ENCODE measurements around the gene NECTIN4.
A peak's percentile ranks its signal among the peaks of the same experiment; 100 is the strongest.
"Not testable (repeated sequence)": the region's sequence is repeated elsewhere in the genome, so short reads cannot be mapped to it uniquely, and the experiment has no call there.

Gene NECTIN4

DNA sequence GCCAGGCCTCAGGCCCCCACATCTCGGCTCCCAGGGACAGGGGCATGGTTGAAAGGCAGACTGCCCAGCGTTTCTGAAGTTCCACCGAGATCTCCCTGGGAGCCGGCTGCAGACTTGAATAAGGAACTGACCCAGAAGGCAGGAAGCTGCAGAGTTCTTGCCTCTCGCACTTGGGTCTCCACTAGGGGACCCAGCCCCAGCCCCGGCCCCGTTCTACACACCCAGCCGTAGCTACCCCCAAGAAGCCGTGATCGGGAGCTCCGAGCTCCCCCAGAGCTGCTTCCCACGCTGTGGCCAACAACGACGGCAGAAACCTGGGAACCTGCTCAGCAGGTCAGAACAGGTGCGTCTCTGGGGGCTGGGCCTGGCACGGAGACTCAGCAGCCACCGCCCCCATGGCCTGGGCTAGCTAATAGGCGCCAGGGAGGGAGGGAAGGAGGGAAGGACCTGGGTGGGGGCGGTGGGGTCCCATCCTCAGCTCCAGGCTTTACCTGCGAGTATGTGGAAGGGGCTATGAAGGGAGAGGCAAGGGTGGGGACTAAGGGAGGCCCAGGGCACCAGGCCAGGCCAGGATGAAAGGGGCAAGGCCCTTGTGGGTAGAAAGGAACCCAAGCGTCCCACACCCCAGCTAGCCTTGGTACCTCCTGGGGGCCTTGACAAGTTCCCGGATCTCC, at the start of gene NECTIN4:
Gene NECTIN4, minus strand, starts transcription at position 308 of the 674 bp plus-strand sequence. Its CDS starts 262 bp downstream, at position 46.
- no peak for DNase-seq

DNA sequence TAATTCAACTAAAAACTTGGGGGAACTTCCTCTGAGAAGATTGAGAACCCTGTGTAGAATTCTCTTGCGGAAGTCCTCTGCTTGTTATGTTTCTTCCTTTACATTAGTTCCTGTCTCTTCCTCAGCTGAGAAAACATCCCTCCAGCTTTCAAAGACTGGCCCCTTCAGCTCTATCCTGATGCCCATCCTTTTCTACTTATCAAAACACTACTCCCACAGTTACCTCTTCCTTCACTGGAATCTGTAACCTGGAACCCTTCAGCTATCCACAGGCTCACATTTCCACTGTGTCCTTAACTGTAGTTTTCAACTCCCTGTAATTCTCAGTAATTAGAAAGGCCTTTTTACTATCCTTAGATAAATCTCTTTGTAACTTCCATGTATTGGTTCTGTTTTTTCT, 49.1 kb upstream of the NECTIN4 start:
- DNase-seq = no peak

DNA sequence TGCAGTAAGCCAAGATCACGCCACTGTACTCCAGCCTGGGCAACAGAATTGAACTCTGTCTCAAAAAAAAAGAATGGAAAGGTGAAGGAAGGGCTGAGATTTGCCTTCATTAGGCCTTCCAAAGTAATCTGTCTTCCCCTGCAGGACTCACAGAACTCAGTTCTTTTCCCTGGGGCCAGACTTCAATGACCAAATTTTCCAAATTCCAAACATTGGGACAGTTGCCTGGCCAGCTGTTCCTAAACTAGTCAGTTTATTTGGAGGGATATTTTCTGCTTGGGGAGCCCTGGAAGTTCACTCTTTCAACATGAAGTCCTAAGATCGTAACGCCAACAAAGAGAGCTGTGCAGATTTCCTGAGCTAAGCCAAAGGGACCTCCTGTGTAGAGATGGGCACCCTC, 48.5 kb upstream of the NECTIN4 start:
- no peak for DNase-seq

GRCh38 chr1:161133220-161133740, 43.9 kb upstream of the NECTIN4 start:
- DNase-seq = no peak

GRCh38 chr1:161132410-161133219, 43.3 kb upstream of the NECTIN4 start, which contains the start of gene DEDD:
DEDD (minus strand) TSS chr1:161132667; CDS start chr1:161124462, 8,205 bp downstream.
- DNase-seq = peak; percentile 96

GRCh38 chr1:161131523-161132409, 42.4 kb upstream of the NECTIN4 start:
- DNase-seq = no peak

DNA sequence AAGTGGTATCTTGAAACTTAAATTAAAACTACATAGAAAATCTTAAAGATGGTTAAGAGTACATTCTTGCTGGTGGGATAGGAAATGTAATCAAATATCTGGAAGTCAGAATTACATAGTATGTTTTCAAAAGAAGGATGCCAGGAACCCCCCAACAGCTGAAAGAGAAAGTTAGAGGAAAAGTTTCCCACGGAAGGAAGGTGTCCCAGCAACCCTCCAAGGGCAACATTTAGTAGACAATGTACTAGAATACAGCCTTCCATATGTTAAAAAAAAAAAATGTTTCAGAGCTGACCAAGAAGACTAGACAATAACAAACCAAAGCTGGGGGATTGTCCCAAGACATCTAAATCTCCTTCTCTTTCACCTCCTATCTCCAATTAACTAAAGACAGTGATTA, 40.9 kb upstream of the NECTIN4 start:
- no peak for DNase-seq

GRCh38 chr1:161128591-161129420, 39.4 kb upstream of the NECTIN4 start:
- DNase-seq = no peak

GRCh38 chr1:161127649-161128048, 38.3 kb upstream of the NECTIN4 start:
- DNase-seq = no peak

DNA sequence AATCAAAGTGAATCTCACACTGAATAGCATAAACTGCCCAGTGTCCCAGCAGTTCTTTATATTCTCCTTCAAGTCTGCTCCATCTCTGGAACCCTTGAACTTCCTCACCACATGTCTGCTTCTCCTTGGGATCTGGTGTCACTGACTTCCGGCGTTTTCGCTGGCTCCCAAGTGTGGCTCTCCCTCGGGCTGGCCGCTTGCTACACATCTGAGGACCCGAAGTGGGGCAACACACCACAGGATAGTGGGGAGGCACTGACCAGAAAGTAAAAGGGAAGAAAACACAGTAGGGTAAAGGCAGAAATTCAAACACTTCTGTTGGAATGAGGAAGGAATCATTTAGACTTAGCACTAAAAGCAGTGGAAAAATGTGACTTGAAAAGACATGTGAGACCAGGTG, 33.6 kb upstream of the NECTIN4 start:
- no peak for DNase-seq

DNA sequence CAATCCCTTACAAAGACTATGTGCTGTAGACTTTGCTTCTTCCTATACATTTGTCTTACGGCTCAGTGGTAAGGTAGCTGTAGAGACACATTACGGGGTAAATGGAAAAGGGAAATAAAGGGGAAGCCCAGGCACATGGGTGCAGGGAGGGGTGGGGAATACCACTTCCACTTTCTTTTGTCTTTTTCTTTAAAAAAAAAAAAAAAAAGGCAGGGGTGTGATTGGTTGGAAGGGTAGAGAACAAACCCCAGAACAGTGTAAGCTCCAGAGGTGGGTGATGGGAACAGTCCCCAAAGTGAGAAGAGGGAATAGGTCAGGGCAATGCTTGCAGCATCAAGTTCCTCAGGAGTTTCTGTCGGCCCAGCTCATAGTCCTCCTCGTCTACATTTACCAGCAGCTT, 32.5 kb upstream of the NECTIN4 start:
- peak; percentile 45 for DNase-seq

- no peak for DNase-seq
Measured at GRCh38 chr1:161121042-161121650, 31.8 kb upstream of the NECTIN4 start.

DNA sequence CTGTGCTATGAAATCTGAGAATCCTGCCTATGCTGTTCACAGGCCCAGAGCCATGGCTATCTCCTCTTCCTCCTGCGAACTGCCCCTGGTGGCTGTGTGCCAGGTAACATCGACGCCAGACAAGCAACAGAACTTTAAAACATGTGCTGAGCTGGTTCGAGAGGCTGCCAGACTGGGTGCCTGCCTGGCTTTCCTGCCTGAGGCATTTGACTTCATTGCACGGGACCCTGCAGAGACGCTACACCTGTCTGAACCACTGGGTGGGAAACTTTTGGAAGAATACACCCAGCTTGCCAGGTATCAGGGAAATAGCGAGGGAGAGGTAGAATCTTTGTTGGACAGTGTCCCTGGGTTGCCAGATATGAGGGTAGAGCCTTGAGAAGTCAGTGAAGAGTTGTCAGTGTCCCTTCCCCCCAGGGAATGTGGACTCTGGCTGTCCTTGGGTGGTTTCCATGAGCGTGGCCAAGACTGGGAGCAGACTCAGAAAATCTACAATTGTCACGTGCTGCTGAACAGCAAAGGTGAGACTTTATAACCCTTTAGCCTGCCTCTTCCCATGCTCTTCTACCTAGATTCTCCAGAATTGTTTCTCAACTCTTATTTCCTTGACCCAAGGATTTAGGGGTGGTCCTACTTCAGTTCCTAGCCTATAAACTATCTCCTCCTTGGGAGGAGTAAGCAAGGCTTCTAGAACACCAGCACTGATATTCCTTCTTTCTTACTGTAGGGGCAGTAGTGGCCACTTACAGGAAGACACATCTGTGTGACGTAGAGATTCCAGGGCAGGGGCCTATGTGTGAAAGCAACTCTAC, 29.9 kb upstream of the NECTIN4 start:
- peak; percentile 76 for DNase-seq

DNA sequence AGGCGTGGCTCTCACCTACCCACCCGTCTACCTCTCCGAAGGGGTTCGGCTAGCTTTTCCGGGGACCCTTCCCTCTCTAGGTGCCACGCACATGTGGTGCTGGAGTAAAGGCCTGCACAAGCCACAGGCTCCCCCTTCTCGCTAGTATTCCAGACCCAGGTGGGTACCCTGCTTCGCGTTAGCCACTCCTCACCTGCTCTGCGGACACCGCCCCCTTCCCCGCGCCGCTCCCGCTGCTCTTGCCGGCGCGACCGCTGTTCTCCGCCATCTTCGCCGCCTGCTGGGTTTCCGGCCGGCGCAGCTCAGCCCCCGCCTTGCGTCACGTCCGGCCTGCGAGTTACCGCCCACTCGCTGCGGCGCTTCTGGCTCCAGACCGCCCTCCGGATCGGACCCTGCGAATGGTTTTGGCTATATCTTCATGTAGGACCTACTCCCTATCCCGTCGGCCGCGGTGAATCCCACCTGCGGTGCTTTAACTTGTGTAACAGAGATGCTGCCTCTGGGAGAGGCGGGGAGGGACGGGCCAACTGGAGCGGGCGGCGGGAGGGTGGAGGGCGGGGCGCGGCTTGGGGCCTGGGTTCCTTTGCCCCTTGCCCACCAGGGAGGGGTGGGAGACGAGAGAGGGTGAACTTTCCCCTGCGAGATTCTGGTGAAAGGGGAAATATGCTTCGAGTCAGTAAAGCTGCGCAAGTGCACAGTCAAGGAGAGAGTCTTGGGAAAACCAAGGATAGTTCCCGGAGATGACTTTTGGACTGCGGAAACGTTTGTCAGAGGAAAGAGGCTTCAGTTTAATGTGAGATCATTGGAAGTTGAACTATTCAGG, 28.6 kb upstream of the NECTIN4 start, which contains the start of the genes NIT1 and PFDN2:
Gene NIT1, plus strand, starts transcription at position 347 of the 823 bp plus-strand sequence. Its CDS starts 72 bp downstream, at position 419.
Gene PFDN2, minus strand, starts transcription at position 279 of the 823 bp plus-strand sequence. Its CDS starts 11 bp downstream, at position 268.
- peak; percentile 82 for DNase-seq

- not testable (repeated sequence) for DNase-seq
Measured at GRCh38 chr1:161115961-161116360, 26.6 kb upstream of the NECTIN4 start.

DNA sequence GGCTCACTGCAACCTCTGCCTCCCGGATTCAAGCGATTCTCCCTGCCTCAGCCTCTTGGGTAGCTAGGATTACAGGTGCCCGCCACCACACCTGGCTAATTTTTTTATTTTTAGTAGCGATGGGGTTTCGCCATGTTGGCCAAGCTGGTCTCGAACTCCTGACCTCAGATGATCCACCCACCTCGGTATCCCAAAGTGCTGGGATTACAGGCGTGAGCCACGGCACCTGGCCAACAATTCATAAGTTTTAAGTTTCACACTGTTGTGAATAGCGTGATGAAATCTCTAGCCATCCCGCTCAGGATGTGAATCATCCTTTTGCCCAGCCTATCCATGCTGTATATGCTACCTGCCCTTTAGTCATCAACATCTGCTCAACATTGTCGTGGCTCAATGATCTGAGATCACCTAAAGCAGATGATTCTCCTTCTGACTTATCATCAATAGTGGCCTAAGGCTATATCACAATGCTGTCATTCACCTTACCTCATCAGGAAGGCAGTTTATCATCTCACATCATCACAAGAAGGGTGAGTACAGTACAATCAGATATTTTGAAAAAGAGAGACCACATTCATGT, 25.9 kb upstream of the NECTIN4 start:
- DNase-seq = no peak

GRCh38 chr1:161114556-161114955, 25.2 kb upstream of the NECTIN4 start:
- no peak for DNase-seq

GRCh38 chr1:161113915-161114314, 24.6 kb upstream of the NECTIN4 start:
- no peak for DNase-seq

DNA sequence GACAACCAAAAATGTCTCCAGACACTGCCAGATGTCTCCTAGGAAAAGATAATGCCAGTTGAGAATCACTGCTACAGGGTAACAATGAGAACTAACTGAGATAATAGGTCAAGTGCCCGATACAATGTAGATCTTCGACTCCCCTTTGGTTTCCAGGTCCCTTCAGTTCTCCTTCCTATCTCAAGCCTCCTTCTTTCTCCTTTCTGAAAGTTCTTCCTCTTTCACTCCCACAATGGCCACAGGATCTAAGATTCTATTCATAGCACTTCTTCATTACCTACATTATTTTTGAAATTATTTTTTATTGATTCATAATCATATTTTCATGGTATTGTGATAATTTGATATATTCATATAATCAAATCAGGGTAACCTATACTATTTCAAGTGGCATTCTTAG, 22.2 kb upstream of the NECTIN4 start:
- DNase-seq = no peak
